OCI-M1 (cell line): Measurements from ENCODE around the gene CCR5.
A peak's percentile ranks its signal among the peaks of the same experiment; 100 is the strongest.
"Not testable (repeated sequence)": the region's sequence is repeated elsewhere in the genome, so short reads cannot be mapped to it uniquely, and the experiment has no call there.

Experiments used
- DNase-seq: peaks from one replicate; lab custom pipeline; 2025; lab: John Stamatoyannopoulos, UW

CCR5 gene

DNA sequence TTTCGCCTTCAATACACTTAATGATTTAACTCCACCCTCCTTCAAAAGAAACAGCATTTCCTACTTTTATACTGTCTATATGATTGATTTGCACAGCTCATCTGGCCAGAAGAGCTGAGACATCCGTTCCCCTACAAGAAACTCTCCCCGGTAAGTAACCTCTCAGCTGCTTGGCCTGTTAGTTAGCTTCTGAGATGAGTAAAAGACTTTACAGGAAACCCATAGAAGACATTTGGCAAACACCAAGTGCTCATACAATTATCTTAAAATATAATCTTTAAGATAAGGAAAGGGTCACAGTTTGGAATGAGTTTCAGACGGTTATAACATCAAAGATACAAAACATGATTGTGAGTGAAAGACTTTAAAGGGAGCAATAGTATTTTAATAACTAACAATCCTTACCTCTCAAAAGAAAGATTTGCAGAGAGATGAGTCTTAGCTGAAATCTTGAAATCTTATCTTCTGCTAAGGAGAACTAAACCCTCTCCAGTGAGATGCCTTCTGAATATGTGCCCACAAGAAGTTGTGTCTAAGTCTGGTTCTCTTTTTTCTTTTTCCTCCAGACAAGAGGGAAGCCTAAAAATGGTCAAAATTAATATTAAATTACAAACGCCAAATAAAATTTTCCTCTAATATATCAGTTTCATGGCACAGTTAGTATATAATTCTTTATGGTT lies at the start of gene CCR5:
Gene CCR5 (plus strand): TSS at position 108 of the 680 bp plus-strand sequence. CDS start 1,957 bp downstream, outside the sequence.
- no peak for DNase-seq

GRCh38 chr3:46321461-46322104 lies 49.2 kb upstream of the CCR5 start:
- DNase-seq, result no peak

GRCh38 chr3:46324036-46324435 lies 46.7 kb upstream of the CCR5 start:
- peak; percentile 19 for DNase-seq

- no peak for DNase-seq
Measured at GRCh38 chr3:46325645-46326300, 45.0 kb upstream of the CCR5 start.

- not testable (repeated sequence) for DNase-seq
Measured at GRCh38 chr3:46330676-46331075, 40.1 kb upstream of the CCR5 start.

GRCh38 chr3:46334741-46335478 lies 35.8 kb upstream of the CCR5 start:
- DNase-seq, result no peak

- DNase-seq, result no peak
Measured at GRCh38 chr3:46335541-46335940, 35.2 kb upstream of the CCR5 start.

DNA sequence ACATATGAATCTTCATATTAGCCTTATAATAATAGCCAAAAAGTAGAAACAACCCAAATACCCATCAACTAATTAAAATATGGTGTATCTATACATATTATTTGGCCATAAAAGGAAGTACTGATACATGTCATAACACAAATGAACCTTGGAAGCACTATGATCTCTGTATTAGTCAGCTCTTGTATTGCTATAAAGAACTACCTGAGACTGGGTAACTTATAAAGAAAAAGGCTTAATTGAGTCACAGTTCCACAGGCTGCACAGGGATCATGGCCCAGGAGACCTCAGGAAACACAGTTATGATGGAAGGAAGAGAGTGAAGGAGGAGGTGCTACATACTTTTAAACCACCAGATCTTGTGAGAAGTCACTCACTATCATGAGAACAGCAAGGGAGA lies 32.8 kb upstream of the CCR5 start:
- no peak for DNase-seq

- no peak for DNase-seq
Measured at GRCh38 chr3:46338840-46339239, 31.9 kb upstream of the CCR5 start.

DNA sequence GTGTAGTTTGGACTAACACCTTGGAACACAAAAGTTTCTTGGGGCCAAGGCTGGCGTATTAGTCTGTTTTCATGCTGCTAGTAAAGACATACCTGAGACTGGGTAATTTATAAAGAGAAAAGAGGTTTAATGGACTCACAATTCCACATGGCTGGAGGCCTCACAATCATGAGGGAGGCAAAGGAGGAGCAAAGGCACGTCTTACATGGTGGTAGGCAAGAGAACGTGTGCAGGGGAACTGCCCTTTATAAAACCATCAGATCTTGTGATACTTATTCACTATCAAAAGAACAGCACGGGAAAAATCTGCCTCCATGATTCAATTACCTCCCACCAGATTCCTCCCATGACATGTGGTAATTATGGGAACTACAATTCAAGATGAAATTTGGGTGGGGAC lies 26.3 kb upstream of the CCR5 start:
- DNase-seq, result no peak

DNA sequence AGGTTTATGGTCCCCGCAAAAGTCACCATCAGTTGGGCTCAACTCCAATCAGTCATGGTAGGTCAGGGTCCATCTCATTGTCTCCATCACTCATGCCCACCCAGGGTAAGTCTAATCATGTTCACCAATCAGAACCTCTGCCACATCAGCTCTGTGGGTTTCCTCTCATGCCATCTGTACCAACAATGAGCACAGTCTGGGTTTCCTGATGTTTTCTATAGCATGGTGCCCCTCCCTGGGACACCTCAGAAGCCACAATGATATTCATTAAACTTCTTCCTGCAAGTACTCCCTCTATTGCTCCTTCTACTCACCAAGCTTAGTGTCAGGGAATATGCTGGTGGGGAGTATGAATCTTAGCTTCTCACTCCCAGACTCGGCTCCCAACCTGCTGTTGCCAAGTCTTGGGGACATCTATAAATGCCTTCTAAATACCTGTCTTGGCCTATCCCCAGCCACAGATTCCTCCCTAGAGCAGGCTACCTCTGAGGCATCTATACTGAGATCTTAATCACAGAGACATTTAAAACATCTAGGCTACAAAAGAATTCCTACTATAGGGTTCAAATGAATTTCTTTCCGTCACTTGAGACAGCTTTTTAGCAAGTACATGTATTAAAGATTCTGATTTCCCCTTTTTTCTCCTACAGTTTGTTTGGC lies 21.8 kb upstream of the CCR5 start:
- DNase-seq, result no peak

GRCh38 chr3:46349484-46350261 lies 21.1 kb upstream of the CCR5 start:
- peak; percentile 85 for DNase-seq

DNA sequence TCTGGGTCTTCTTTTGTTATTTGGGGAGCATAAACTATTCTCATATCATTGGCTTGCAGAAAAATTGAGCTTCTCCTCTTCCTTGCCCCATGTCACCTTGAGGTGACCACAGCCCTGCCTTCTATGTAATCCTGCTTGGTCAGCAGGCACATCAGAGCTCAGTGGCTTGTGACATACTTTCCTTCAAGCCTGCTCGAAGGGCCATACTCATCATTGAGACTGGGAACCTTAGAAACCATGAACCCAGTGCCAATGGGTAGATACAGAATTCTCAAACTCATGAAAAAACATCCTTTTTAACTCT lies 20.5 kb upstream of the CCR5 start:
- peak; percentile 85 for DNase-seq

DNA sequence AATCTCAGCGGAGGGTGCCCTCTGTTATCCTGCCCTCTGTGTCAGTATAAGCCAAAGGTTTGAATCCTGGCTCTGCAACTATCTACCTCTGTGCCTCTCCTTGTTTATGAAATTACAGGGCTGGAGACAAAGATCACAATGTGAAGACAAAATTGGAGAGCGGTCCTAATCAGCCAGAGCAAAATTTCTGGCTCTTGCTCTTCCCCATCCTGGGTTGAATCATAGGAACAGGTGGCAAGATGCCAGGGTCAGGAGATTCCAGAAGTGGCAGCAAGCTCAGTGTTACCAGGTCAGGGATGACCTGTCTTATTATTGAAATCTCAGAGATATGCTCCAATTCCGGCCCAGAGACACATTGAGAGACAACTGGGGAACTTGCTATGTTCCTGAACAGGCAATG lies 19.1 kb upstream of the CCR5 start:
- DNase-seq, result no peak

GRCh38 chr3:46353090-46353489 lies 17.7 kb upstream of the CCR5 start:
- no peak for DNase-seq

DNA sequence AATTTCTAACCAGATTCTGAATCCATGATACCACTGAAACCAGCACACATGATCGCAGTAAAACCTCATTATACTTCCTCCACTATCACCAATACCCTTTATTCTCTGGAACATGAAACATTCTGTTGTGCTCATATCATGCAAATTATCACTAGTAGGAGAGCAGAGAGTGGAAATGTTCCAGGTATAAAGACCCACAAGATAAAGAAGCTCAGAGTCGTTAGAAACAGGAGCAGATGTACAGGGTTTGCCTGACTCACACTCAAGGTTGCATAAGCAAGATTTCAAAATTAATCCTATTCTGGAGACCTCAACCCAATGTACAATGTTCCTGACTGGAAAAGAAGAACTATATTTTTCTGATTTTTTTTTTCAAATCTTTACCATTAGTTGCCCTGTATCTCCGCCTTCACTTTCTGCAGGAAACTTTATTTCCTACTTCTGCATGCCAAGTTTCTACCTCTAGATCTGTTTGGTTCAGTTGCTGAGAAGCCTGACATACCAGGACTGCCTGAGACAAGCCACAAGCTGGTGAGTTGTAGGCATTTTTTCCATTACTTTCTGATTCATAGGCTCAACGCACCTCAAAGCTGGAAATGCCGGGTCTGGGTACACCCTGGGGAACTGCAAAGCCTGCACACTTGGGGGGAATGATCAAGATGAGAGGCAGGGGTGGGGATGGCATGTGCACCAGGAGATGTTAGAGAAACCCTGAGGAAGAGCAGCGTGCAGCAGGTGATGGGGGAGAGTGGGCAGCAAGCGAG lies 16.9 kb upstream of the CCR5 start, which contains the start of gene CCR2:
Gene CCR2 (plus strand): TSS at position 465 of the 764 bp plus-strand sequence. CDS start 3,417 bp downstream, outside the sequence.
- peak; percentile 27 for DNase-seq

GRCh38 chr3:46354478-46354877 lies 16.3 kb upstream of the CCR5 start:
- DNase-seq, result no peak

GRCh38 chr3:46354984-46355383 lies 15.8 kb upstream of the CCR5 start:
- DNase-seq, result peak; percentile 14

DNA sequence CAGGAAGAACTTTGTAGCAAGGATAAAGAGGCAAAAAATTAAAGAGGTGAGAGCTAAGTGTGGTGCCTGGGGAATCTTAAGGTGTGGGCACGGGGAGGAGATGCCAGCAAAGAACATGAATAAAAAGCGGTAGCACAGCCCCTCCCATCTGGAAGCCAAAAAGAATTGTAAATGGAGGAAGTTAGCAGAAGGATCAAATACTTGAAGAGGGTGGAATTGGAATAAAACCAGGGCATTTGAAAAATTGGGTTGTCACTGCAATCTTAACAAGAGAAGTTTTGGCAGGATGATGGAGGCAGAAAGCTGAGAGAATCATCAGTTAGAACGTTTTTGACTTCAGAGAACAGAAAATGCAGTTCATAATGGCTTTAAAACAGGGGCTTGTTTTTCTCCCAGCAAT lies 14.5 kb upstream of the CCR5 start:
- no peak for DNase-seq

- DNase-seq, result no peak
Measured at GRCh38 chr3:46356909-46357308, 13.8 kb upstream of the CCR5 start.

DNA sequence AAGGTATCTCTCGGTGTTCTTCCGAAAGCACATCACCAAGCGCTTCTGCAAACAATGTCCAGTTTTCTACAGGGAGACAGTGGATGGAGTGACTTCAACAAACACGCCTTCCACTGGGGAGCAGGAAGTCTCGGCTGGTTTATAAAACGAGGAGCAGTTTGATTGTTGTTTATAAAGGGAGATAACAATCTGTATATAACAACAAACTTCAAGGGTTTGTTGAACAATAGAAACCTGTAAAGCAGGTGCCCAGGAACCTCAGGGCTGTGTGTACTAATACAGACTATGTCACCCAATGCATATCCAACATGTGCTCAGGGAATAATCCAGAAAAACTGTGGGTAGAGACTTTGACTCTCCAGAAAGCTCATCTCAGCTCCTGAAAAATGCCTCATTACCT lies 12.3 kb upstream of the CCR5 start:
- DNase-seq, result no peak
